Right atrium auricular region (tissue), 2 donors: Measurements from ENCODE around the gene WNT9A. TPM values are rescaled to one million over a fixed set of nuclear protein-coding genes. Genes with fewer than 3 reads are reported as not detected.

Experiments
- DNase-seq: peaks from one replicate; pipeline ENCODE4 v3.0.0-alpha.2; 2019; ENCODE audit warnings: low spot score
- H3K27ac ChIP-seq, 2 donors: fragments of 200-600 bp; sonication (generic); 1 replicate in 1 of 2; 2 replicates in 1 of 2; pipeline ENCODE4 v1.5.1; 2016 to 2019
- H3K27me3 ChIP-seq, 2 donors: fragments of 200-600 bp; sonication (generic); one replicate each; pipeline versions ENCODE4 v1.5.1 to v1.6.0; 2017 to 2019
- H3K36me3 ChIP-seq: fragments of 200-600 bp; sonication (generic); one replicate; pipeline ENCODE4 v1.5.1; 2016
- H3K4me1 ChIP-seq, 2 donors: fragments of 200-600 bp; sonication (generic); one replicate each; pipeline versions ENCODE4 v1.5.1 to v1.6.0; 2017 to 2019
- H3K4me3 ChIP-seq, 2 donors: fragments of 200-600 bp; sonication (generic); 1 replicate in 1 of 2; 2 replicates in 1 of 2; pipeline ENCODE4 v1.5.1; 2017 to 2019; ENCODE audit warnings: mild to moderate bottlenecking in 1 of 2, moderate library complexity in 1 of 2
- H3K9me3 ChIP-seq, 2 donors: fragments of 200-600 bp; sonication (generic); one replicate each; pipeline ENCODE4 v1.5.1; 2019
- total RNA-seq, 2 donors: library from RNA; depleted of rRNA; stranded (reverse); fragments of >200 nt; gene quantifications; one replicate each; pipeline ENCODE4 v1.1.0, GENCODE V29; 2016
- TF ChIP-seq, protein P1 (sequence below), 2 donors: fragments of 200-600 bp; sonication (generic); IDR thresholded peaks; one replicate each; pipeline ENCODE4 v1.5.1; 2019; ENCODE audit warnings: antibody characterized with exemption in 2 of 2

WNT9A gene
- total RNA-seq, 2 donors from 2014 or later: 0.78 to 2.2 TPM

DNA sequence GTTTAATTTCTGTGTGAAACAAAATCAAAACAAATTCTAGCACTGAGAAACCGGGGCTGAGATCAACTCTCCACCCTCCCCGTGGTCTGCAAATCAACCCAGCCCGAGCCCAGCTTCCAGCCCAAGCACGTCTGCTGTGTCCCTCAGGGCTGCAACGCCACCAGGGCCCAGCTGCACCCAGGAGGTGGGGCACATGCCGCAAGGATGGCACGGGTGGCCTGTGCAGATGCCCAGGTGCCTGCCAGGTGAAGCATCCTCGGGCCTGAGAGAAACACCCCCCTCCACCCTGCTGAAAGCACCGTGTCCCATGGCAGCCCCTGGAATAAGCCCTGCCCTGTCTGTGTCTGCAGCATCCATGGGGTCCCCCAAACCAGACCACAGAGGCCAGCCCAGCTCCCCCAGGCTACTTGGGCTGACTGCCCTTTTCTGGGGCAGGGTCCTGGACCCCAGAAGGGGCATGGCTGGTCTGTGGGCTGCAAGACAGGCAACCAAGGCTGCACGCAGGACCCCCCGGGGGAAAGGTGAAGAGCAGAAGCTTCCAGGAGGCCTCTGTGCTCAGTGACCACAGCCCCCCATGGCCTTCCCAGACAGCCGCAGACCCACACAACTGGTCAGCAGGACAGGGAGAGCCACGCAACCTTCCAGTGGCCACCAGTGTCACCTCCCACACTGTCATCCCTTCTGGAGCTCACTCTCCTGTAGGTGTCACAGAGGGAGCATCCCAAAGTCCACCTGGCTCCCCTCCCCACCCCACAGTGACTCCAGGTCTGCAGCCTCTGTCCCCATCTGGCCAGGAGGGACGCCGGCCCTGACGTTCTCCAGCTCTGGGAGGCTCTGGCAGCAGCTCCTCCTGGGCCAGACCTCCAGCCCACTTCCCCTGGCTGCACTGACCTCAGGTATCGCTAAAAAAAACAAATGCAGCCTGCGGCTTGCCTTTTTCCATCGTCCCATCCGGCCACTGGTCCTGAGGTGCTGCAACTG is 7.7 kb downstream of the WNT9A start:
- no peak overlapping the region for H3K27ac ChIP-seq

DNA sequence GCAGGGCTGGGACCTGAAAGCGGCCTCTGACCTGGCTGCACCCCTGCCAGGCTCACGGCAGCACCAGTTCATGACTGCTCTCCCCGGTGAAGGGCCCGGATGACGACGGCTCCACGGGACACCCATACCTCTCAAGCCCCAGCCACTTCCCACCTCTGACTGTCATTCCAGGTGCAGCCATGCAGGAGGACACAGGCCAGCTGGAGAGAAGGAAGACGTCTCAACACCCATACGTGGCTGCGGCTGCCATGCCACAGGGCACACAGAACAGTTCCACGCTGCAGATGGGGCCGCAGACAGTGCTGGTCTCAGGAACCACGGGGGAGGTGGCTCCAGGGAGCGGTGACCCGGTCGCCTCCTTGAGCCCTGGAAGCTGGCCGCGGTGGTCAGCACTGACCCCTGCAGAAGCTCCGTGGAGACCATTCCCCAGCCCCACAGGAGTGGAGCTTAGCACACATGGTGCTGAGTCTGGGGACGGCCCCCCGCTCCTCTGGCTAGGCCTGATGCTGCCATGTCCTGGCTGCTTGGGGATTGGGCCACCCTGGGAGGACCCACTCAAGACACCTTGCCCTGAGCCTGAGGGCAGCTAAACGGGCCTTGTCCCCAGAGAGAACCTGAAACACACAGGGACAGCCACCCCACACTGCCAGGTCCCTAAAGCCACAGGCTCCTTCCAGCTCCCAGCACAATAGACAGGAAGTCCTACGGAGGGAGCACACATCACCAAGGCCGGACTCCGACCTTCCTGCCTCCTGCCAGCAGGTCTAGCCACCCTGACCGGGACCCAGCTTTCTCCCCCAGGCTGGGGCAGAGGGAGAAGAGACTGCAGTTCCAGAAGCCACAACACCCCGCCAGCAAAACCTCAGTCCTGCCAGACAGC is 8.6 kb downstream of the WNT9A start:
- Histone ChIP-seq H3K9me3 (no peaks in the 10 kb centered on the region), H3K36me3 (no peaks in the 10 kb centered on the region), H3K4me1 (no peaks in the 10 kb centered on the region), H3K27me3 (no peaks in the 10 kb centered on the region), H3K4me3 (no peak overlapping the region), H3K27ac (no peak overlapping the region)
- DNase-seq: no peak
- TF ChIP-seq, protein P1, sequence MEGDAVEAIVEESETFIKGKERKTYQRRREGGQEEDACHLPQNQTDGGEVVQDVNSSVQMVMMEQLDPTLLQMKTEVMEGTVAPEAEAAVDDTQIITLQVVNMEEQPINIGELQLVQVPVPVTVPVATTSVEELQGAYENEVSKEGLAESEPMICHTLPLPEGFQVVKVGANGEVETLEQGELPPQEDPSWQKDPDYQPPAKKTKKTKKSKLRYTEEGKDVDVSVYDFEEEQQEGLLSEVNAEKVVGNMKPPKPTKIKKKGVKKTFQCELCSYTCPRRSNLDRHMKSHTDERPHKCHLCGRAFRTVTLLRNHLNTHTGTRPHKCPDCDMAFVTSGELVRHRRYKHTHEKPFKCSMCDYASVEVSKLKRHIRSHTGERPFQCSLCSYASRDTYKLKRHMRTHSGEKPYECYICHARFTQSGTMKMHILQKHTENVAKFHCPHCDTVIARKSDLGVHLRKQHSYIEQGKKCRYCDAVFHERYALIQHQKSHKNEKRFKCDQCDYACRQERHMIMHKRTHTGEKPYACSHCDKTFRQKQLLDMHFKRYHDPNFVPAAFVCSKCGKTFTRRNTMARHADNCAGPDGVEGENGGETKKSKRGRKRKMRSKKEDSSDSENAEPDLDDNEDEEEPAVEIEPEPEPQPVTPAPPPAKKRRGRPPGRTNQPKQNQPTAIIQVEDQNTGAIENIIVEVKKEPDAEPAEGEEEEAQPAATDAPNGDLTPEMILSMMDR (IDR thresholded peaks at IDR 0.05): no peak

More for the DNA sequence above, 7.7 kb downstream of the WNT9A start:
- Histone ChIP-seq H3K36me3 (no peaks in the 10 kb centered on the region), H3K4me3 (no peak overlapping the region), H3K9me3 (no peaks in the 10 kb centered on the region), H3K4me1 (no peaks in the 10 kb centered on the region), H3K27me3 (no peaks in the 10 kb centered on the region)
- DNase-seq: no peak
- TF ChIP-seq, protein P1 (IDR thresholded peaks at IDR 0.05): no peak

DNA sequence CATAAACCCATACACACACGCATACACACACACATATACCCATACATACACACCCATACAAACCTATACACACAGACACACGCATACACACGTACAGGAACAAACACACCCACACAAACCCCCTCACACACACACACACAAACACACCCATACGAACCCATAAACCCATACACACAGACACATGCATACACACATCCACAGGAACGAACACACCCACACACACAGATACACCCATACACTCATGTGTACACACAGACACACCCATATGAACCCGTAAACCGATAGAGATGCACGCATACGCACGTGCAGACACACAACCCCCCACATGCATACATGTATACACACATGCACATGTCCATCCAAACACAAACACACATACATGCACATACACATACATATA is 9.5 kb downstream of the WNT9A start:
- Histone ChIP-seq H3K4me3 (no peak overlapping the region), H3K36me3 (no peaks in the 10 kb centered on the region), H3K27me3 (no peaks in the 10 kb centered on the region), H3K27ac (no peak overlapping the region), H3K9me3 (no peaks in the 10 kb centered on the region), H3K4me1 (no peaks in the 10 kb centered on the region)
- DNase-seq: no peak
- TF ChIP-seq, protein P1 (IDR thresholded peaks at IDR 0.05): no peak

DNA sequence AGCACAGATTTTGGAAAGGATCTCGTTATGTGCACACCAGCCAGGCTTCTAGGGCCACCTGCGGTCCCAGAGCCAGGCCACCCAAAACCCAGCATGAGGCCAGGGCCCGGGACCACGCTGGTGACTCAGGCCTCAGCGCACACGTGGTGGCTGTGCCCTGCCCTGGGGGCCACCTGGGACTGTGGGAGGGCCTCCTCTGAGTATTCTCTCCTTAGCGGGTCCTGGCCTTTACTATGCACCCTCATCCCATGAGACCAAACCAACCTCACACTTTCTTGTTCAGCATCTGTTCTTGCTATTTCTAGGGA is 9.9 kb downstream of the WNT9A start:
- H3K9me3 ChIP-seq: no peaks in the 10 kb centered on the region
- H3K4me3 ChIP-seq: no peak overlapping the region
- TF ChIP-seq, protein P1 (IDR thresholded peaks at IDR 0.05): no peak
- H3K4me1 ChIP-seq: no peaks in the 10 kb centered on the region
- H3K27ac ChIP-seq: no peak overlapping the region
- H3K36me3 ChIP-seq: no peaks in the 10 kb centered on the region
- no peaks in the 10 kb centered on the region for H3K27me3 ChIP-seq
- DNase-seq: no peak

DNA sequence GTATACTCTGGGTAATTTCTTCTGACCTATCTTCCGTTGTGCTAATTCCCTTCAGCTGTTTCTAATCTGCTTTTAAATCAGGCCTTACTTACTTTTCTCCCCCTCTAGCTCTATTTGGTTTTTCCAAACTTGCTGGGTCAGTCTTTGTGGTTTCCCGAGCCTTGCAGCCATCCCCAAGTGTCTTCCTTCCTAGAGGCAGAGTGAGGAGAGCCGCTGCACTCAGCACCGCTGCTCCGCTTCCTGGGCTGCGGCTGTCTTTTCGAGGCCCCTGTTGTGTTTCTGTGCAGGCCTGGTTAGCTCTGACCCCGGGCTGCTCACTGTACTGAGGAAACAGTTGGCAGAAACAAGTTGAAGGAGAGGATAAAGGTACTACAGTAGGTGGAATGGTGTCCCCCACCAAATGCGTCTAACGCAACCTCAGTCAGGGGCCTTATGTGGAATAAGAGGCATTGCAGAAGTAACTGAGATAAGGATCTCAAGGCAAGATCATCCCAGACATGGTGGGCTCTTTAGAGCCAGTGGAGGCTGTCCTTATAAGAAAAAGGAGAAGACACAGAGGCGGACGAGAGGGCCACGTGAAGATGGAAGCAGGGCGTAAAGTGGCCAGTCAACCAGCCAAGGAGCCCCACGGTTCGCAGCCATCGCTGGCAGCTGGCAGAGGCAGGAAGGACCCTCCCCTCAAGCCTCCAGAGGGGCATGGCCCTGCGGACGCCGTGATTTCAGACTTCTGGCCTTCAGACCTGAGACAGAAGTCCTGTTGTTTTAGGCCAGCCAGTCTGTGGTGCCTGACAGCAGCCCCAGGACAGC is 10.5 kb downstream of the WNT9A start:
- H3K27ac ChIP-seq: no peak overlapping the region
- H3K4me1 ChIP-seq: no peaks in the 10 kb centered on the region
- no peaks in the 10 kb centered on the region for H3K9me3 ChIP-seq

More for the DNA sequence above, 10.5 kb downstream of the WNT9A start:
- no peaks in the 10 kb centered on the region for H3K36me3 ChIP-seq
- TF ChIP-seq, protein P1 (IDR thresholded peaks at IDR 0.05): no peak
- H3K27me3 ChIP-seq: no peaks in the 10 kb centered on the region
- H3K4me3 ChIP-seq: no peak overlapping the region
- DNase-seq: no peak
